Liver (tissue), 9 donors: ENCODE data around the gene HIVEP3. TPM values are rescaled to one million over a fixed set of nuclear protein-coding genes. Genes with fewer than 3 reads are reported as not detected.

Experiments used
- DNase-seq: peaks from one replicate; pipeline ENCODE4 v3.0.0-alpha.2; 2017; ENCODE audit warnings: low spot score
- H3K27ac ChIP-seq, 2 donors: one replicate each; pipeline ENCODE4 v1.7.0; 2013; ENCODE audit warnings: inconsistent platforms in 2 of 2, low read length in 2 of 2, control low read depth in 1 of 2, low read depth in 1 of 2, mild to moderate bottlenecking in 1 of 2
- H3K27me3 ChIP-seq, 4 donors: one replicate each; pipeline versions ENCODE4 v1.6.1 to v1.7.0; 2013; ENCODE audit warnings: low read length in 3 of 4, inconsistent platforms in 1 of 4, mild to moderate bottlenecking in 1 of 4, moderate library complexity in 1 of 4; ENCODE audit not compliant: control insufficient read depth in 4 of 4, insufficient read depth in 4 of 4
- H3K36me3 ChIP-seq, 4 donors: one replicate each; pipeline versions ENCODE4 v1.6.1 to v1.7.0; 2013; ENCODE audit warnings: low read length in 3 of 4, mild to moderate bottlenecking in 3 of 4, low read depth in 1 of 4, moderate library complexity in 1 of 4; ENCODE audit not compliant: control insufficient read depth in 4 of 4, insufficient read depth in 3 of 4
- H3K4me1 ChIP-seq, 4 donors: one replicate each; pipeline versions ENCODE4 v1.6.1 to v1.7.0; 2013; ENCODE audit warnings: low read length in 3 of 4, mild to moderate bottlenecking in 3 of 4, moderate library complexity in 1 of 4; ENCODE audit not compliant: control insufficient read depth in 4 of 4, insufficient read depth in 4 of 4
- H3K4me3 ChIP-seq, 3 donors: one replicate each; pipeline versions ENCODE4 v1.6.1 to v1.7.0; 2013; ENCODE audit warnings: low read length in 3 of 3, control low read depth in 1 of 3, low read depth in 1 of 3, mild to moderate bottlenecking in 1 of 3
- H3K9ac ChIP-seq, 2 donors: one replicate each; pipeline ENCODE4 v1.7.0; 2013; ENCODE audit warnings: low read length in 2 of 2, mild to moderate bottlenecking in 2 of 2, moderate library complexity in 2 of 2, control low read depth in 1 of 2, low read depth in 1 of 2
- H3K9me3 ChIP-seq, 4 donors: one replicate each; pipeline versions ENCODE4 v1.6.1 to v1.7.0; 2013; ENCODE audit warnings: low read length in 3 of 4; ENCODE audit not compliant: control insufficient read depth in 4 of 4
- EGR1 ChIP-seq, 2 donors: IDR thresholded peaks; 2 replicates each; pipeline ENCODE4 v1.6.1; 2016 to 2018; ENCODE audit warnings: antibody characterized with exemption in 2 of 2, low read depth in 2 of 2
- FOXA1 ChIP-seq: IDR thresholded peaks from 2 replicates; pipeline ENCODE4 v1.6.1; 2016; ENCODE audit warnings: antibody characterized with exemption
- GABPA ChIP-seq, 2 donors: IDR thresholded peaks in 1 of 2; conservative IDR thresholded peaks in 1 of 2; 2 replicates each; pipeline ENCODE4 v1.6.1; 2016; ENCODE audit warnings: antibody characterized with exemption in 2 of 2, mild to moderate bottlenecking in 1 of 2, moderate library complexity in 1 of 2
- HNF4A ChIP-seq, 2 donors: conservative IDR thresholded peaks; 2 replicates each; pipeline ENCODE4 v1.6.1; 2016; ENCODE audit warnings: antibody characterized with exemption in 2 of 2, mild to moderate bottlenecking in 2 of 2
- NR2F2 ChIP-seq: IDR thresholded peaks from 2 replicates; pipeline ENCODE4 v1.6.1; 2016; ENCODE audit warnings: antibody characterized with exemption
- RXRA ChIP-seq, 2 donors: IDR thresholded peaks; 2 replicates each; pipeline ENCODE4 v1.6.1; 2017 to 2018; ENCODE audit warnings: antibody characterized with exemption in 2 of 2, mild to moderate bottlenecking in 1 of 2
- SP1 ChIP-seq: IDR thresholded peaks from 2 replicates; pipeline ENCODE4 v1.6.1; 2018; ENCODE audit warnings: antibody characterized with exemption, mild to moderate bottlenecking
- TAF1 ChIP-seq: conservative IDR thresholded peaks from 2 replicates; pipeline ENCODE4 v1.6.1; 2016; ENCODE audit warnings: antibody characterized with exemption, mild to moderate bottlenecking
- WGBS: extraction: QIAGEN DNeasy Blood & Tissue Kit; methylation state at CpG from one replicate; pipeline ENCODE4 v1.1.7; 2013; 5-methylcytosine and 5-hydroxymethylcytosine counted together
- polyA plus RNA-seq, 2 donors: library from polyadenylated mRNA; stranded (reverse) in 1 of 2; unstranded in 1 of 2; fragments of 200-250 nt in 1 of 2; fragments of >200 nt in 1 of 2; fragmentation: Nextera tagmentation in 1 of 2; extraction: Ambion mirVana in 1 of 2; gene quantifications; one replicate each; pipeline versions ENCODE4 v1.2.1 to v1.2.3, GENCODE V29; 2013 to 2015
- total RNA-seq, 2 donors: library from RNA; depleted of rRNA; stranded (reverse); fragments of >200 nt; gene quantifications; one replicate each; pipeline ENCODE4 v1.2.3, GENCODE V29; 2014
- TF ChIP-seq, protein P1 (sequence below): fragments of 150-350 bp; IDR thresholded peaks from 2 replicates; pipeline ENCODE4 v1.5.1; 2017; ENCODE audit warnings: improper control_type of control experiment, low read depth, low read length; ENCODE audit not compliant: missing input control
- TF ChIP-seq, protein P2 (sequence below): IDR thresholded peaks from 2 replicates; pipeline ENCODE4 v1.6.1; 2016; ENCODE audit warnings: antibody characterized with exemption
- TF ChIP-seq, protein P3 (sequence below): IDR thresholded peaks from 2 replicates; pipeline ENCODE4 v1.6.1; 2016; ENCODE audit warnings: antibody characterized with exemption, mild to moderate bottlenecking
- TF ChIP-seq, protein P4 (sequence below): IDR thresholded peaks from 2 replicates; pipeline ENCODE4 v1.6.1; 2016; ENCODE audit warnings: antibody characterized with exemption
- TF ChIP-seq, protein P5 (sequence below): IDR thresholded peaks from 2 replicates; pipeline ENCODE4 v1.6.1; 2016; ENCODE audit warnings: antibody characterized with exemption
- donor health status: healthy.
- donor health status: healthy.
- donor health status: healthy.
- donor health status: healthy.
- donor health status: healthy.

HIVEP3 gene
- total and polyA plus RNA-seq, 4 donors: 0.93 to 1.6 (median 1.4) TPM

DNA sequence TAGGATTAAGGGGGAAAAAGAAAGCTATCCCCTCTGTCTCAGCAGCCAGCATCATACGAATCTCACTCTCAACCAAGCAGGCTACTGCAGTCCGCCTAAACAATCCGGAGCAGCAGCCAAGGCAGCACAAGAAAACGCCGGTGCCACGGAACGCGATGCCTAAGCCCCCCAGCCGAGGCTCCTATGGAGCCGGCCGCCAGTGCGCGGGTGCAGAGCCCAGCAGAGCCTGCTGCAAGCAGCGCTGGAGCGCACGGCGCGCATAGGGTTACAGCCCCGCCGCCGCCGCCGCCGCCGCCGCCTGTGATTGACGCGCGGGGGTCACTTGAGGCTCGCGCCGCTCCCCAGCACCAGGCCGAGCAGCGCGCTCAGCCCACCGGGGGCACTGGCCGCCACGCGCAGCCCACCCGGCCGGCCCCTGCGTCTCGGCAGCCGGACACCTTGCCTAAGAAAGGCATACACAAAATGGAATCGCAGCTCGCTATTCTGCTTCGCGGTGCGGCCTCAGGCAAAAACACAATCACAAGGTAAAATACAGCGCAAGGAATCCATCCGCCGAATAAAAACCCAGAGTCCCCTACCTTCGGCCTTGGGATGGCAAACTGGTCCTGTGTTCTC is 780 bp downstream of the HIVEP3 start:
- Histone ChIP-seq H3K9ac (peak overlapping the region in 1 of 2 donors; percentile 32), H3K9me3 (no peaks in the 10 kb centered on the region), H3K27ac (peak overlapping the region; percentile 10 to 63), H3K27me3 (no peaks in the 10 kb centered on the region), H3K36me3 (no peaks in the 10 kb centered on the region), H3K4me1 (peaks cover 5 to 21% (median 18%) of the 10 kb centered on the region in 4 donors), H3K4me3 (peak overlapping the region; percentile 51 to 83 (median 73))
- DNase-seq: no peak
- 3% methylated on average over 53 of the region's 53 CpGs for WGBS
- TF ChIP-seq, protein P1, sequence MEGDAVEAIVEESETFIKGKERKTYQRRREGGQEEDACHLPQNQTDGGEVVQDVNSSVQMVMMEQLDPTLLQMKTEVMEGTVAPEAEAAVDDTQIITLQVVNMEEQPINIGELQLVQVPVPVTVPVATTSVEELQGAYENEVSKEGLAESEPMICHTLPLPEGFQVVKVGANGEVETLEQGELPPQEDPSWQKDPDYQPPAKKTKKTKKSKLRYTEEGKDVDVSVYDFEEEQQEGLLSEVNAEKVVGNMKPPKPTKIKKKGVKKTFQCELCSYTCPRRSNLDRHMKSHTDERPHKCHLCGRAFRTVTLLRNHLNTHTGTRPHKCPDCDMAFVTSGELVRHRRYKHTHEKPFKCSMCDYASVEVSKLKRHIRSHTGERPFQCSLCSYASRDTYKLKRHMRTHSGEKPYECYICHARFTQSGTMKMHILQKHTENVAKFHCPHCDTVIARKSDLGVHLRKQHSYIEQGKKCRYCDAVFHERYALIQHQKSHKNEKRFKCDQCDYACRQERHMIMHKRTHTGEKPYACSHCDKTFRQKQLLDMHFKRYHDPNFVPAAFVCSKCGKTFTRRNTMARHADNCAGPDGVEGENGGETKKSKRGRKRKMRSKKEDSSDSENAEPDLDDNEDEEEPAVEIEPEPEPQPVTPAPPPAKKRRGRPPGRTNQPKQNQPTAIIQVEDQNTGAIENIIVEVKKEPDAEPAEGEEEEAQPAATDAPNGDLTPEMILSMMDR: no peak
- TF ChIP-seq EGR1 (IDR thresholded peaks at IDR 0.05; ENCODE audit: low read depth in 2 of 2) (no peak), FOXA1 (no peak), NR2F2 (no peak)
- TF ChIP-seq, protein P2, sequence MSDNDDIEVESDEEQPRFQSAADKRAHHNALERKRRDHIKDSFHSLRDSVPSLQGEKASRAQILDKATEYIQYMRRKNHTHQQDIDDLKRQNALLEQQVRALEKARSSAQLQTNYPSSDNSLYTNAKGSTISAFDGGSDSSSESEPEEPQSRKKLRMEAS: no peak

DNA sequence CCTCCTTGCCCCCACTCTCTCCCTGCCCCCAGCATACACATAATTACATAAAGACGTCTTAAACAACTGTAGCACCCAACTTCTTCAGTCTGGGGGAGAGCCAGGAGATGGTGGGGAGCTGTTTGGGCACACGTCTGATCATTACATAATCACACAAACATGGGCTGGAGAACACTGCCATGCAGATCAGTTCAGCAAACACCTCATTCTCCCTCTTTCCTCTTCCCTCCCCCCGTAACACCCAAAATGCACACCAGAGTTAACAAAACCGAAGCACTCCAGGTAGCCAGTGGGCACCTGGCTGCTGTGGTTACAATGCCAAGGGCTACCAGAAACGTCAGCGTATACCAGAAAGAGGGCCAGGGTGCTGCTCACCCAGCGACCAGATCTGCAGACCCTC is 1.6 kb downstream of the HIVEP3 start:
- H3K4me1 ChIP-seq: peaks cover 5 to 21% (median 18%) of the 10 kb centered on the region in 4 donors
- no peaks in the 10 kb centered on the region for H3K36me3 ChIP-seq
- H3K9me3 ChIP-seq: no peaks in the 10 kb centered on the region
- H3K9ac ChIP-seq: no peak overlapping the region
- TF ChIP-seq NR2F2 (no peak), TAF1 (no peak), GABPA (IDR thresholded peaks at IDR 0.05 in 1 of 2, conservative IDR thresholded peaks at IDR 0.05 in 1 of 2) (no peak), FOXA1 (no peak), HNF4A (conservative IDR thresholded peaks at IDR 0.05) (no peak), SP1 (no peak), RXRA (IDR thresholded peaks at IDR 0.05) (no peak)
- TF ChIP-seq, protein P3, sequence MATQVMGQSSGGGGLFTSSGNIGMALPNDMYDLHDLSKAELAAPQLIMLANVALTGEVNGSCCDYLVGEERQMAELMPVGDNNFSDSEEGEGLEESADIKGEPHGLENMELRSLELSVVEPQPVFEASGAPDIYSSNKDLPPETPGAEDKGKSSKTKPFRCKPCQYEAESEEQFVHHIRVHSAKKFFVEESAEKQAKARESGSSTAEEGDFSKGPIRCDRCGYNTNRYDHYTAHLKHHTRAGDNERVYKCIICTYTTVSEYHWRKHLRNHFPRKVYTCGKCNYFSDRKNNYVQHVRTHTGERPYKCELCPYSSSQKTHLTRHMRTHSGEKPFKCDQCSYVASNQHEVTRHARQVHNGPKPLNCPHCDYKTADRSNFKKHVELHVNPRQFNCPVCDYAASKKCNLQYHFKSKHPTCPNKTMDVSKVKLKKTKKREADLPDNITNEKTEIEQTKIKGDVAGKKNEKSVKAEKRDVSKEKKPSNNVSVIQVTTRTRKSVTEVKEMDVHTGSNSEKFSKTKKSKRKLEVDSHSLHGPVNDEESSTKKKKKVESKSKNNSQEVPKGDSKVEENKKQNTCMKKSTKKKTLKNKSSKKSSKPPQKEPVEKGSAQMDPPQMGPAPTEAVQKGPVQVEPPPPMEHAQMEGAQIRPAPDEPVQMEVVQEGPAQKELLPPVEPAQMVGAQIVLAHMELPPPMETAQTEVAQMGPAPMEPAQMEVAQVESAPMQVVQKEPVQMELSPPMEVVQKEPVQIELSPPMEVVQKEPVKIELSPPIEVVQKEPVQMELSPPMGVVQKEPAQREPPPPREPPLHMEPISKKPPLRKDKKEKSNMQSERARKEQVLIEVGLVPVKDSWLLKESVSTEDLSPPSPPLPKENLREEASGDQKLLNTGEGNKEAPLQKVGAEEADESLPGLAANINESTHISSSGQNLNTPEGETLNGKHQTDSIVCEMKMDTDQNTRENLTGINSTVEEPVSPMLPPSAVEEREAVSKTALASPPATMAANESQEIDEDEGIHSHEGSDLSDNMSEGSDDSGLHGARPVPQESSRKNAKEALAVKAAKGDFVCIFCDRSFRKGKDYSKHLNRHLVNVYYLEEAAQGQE: no peak
- TF ChIP-seq, protein P4, sequence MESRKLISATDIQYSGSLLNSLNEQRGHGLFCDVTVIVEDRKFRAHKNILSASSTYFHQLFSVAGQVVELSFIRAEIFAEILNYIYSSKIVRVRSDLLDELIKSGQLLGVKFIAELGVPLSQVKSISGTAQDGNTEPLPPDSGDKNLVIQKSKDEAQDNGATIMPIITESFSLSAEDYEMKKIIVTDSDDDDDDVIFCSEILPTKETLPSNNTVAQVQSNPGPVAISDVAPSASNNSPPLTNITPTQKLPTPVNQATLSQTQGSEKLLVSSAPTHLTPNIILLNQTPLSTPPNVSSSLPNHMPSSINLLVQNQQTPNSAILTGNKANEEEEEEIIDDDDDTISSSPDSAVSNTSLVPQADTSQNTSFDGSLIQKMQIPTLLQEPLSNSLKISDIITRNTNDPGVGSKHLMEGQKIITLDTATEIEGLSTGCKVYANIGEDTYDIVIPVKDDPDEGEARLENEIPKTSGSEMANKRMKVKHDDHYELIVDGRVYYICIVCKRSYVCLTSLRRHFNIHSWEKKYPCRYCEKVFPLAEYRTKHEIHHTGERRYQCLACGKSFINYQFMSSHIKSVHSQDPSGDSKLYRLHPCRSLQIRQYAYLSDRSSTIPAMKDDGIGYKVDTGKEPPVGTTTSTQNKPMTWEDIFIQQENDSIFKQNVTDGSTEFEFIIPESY: no peak
- TF ChIP-seq, protein P5, sequence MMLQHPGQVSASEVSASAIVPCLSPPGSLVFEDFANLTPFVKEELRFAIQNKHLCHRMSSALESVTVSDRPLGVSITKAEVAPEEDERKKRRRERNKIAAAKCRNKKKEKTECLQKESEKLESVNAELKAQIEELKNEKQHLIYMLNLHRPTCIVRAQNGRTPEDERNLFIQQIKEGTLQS: no peak
- TF ChIP-seq, protein P2: no peak
- H3K27me3 ChIP-seq: no peaks in the 10 kb centered on the region
- DNase-seq: no peak
- 60% methylated on average over 7 of the region's 7 CpGs for WGBS
- H3K4me3 ChIP-seq: no peak overlapping the region
- no peak overlapping the region for H3K27ac ChIP-seq
